Liver (tissue), 2 donors: Measurements from ENCODE around the gene CTAGE9.

Experiments used
- TF ChIP-seq, protein P1 (sequence below): IDR thresholded peaks from 2 replicates; pipeline ENCODE4 v1.6.1; 2016; ENCODE audit warnings: antibody characterized with exemption
- TF ChIP-seq, protein P2 (sequence below): fragments of 150-350 bp; IDR thresholded peaks from 2 replicates; pipeline ENCODE4 v1.5.1; 2017; ENCODE audit warnings: improper control_type of control experiment, low read depth, low read length; ENCODE audit not compliant: missing input control
- donor health status: healthy.

DNA sequence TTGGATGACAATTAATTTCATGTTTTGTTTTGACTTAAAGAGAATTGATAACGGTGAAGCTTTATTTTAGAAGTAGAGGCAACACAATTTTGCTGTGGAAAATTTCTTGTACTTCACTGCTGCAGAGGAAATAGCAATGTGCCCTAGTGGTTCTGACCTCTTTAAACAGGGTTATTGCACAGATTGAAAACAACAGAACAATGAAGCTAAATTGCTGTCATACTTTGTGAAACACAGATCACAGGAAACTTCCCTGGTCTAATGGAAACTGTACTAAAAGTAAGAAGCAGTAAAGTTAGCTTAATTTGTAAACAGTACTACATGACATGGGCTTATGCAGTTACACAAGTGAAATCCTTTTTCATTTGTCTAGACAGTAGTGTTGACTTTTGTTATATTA lies 40.9 kb downstream of the CTAGE9 start:
- TF ChIP-seq, protein P1, sequence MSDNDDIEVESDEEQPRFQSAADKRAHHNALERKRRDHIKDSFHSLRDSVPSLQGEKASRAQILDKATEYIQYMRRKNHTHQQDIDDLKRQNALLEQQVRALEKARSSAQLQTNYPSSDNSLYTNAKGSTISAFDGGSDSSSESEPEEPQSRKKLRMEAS: no peak
- TF ChIP-seq, protein P2, sequence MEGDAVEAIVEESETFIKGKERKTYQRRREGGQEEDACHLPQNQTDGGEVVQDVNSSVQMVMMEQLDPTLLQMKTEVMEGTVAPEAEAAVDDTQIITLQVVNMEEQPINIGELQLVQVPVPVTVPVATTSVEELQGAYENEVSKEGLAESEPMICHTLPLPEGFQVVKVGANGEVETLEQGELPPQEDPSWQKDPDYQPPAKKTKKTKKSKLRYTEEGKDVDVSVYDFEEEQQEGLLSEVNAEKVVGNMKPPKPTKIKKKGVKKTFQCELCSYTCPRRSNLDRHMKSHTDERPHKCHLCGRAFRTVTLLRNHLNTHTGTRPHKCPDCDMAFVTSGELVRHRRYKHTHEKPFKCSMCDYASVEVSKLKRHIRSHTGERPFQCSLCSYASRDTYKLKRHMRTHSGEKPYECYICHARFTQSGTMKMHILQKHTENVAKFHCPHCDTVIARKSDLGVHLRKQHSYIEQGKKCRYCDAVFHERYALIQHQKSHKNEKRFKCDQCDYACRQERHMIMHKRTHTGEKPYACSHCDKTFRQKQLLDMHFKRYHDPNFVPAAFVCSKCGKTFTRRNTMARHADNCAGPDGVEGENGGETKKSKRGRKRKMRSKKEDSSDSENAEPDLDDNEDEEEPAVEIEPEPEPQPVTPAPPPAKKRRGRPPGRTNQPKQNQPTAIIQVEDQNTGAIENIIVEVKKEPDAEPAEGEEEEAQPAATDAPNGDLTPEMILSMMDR: no peak
